ENCODE measurements around the gene DDX5. TPM values are rescaled to one million over a fixed set of nuclear protein-coding genes. Genes with fewer than 3 reads are reported as not detected.

DDX5 gene
- total and polyA plus RNA-seq, 2 of the 13 experiments (the other 11 are each of a cell fraction or from before 2014, with no cell fraction given), result 503 to 684 TPM

DNA sequence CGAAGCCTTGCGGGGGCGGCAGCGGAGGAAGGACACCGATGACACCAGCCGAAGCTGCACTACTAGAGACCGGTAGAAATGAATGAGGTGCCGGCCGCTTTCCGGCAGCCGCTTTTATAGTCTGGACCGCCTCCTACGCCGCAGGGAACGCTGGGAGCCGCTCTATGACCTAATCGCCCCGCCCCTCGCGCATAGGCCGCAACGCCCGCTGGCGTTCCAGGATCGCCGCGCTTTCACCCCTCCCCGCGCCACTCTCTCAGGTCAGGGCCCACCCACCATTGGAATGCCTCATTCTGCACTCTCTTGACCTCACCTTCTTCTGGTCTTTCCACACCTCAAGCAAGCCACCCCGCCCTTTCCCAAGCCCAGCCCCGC, at the start of gene DDX5 (continued):
- TF ChIP-seq, protein P1, sequence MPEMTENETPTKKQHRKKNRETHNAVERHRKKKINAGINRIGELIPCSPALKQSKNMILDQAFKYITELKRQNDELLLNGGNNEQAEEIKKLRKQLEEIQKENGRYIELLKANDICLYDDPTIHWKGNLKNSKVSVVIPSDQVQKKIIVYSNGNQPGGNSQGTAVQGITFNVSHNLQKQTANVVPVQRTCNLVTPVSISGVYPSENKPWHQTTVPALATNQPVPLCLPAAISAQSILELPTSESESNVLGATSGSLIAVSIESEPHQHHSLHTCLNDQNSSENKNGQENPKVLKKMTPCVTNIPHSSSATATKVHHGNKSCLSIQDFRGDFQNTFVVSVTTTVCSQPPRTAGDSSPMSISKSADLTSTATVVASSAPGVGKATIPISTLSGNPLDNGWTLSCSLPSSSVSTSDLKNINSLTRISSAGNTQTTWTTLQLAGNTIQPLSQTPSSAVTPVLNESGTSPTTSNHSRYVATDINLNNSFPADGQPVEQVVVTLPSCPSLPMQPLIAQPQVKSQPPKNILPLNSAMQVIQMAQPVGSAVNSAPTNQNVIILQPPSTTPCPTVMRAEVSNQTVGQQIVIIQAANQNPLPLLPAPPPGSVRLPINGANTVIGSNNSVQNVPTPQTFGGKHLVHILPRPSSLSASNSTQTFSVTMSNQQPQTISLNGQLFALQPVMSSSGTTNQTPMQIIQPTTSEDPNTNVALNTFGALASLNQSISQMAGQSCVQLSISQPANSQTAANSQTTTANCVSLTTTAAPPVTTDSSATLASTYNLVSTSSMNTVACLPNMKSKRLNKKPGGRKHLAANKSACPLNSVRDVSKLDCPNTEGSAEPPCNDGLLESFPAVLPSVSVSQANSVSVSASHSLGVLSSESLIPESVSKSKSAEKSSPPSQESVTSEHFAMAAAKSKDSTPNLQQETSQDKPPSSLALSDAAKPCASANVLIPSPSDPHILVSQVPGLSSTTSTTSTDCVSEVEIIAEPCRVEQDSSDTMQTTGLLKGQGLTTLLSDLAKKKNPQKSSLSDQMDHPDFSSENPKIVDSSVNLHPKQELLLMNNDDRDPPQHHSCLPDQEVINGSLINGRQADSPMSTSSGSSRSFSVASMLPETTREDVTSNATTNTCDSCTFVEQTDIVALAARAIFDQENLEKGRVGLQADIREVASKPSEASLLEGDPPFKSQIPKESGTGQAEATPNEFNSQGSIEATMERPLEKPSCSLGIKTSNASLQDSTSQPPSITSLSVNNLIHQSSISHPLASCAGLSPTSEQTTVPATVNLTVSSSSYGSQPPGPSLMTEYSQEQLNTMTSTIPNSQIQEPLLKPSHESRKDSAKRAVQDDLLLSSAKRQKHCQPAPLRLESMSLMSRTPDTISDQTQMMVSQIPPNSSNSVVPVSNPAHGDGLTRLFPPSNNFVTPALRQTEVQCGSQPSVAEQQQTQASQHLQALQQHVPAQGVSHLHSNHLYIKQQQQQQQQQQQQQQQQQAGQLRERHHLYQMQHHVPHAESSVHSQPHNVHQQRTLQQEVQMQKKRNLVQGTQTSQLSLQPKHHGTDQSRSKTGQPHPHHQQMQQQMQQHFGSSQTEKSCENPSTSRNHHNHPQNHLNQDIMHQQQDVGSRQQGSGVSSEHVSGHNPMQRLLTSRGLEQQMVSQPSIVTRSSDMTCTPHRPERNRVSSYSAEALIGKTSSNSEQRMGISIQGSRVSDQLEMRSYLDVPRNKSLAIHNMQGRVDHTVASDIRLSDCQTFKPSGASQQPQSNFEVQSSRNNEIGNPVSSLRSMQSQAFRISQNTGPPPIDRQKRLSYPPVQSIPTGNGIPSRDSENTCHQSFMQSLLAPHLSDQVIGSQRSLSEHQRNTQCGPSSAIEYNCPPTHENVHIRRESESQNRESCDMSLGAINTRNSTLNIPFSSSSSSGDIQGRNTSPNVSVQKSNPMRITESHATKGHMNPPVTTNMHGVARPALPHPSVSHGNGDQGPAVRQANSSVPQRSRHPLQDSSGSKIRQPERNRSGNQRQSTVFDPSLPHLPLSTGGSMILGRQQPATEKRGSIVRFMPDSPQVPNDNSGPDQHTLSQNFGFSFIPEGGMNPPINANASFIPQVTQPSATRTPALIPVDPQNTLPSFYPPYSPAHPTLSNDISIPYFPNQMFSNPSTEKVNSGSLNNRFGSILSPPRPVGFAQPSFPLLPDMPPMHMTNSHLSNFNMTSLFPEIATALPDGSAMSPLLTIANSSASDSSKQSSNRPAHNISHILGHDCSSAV (CRISPR knock-in tag; IDR thresholded peaks at IDR 0.05; ENCODE audit: borderline replicate concordance), result no peak
- TF ChIP-seq SP4 (CRISPR knock-in tag; IDR thresholded peaks at IDR 0.05), result peak; percentile 88
- no peak for TF ChIP-seq SP140L (CRISPR knock-in tag; IDR thresholded peaks at IDR 0.05; ENCODE audit: borderline replicate concordance)
- TF ChIP-seq ZNF746 (CRISPR knock-in tag; IDR thresholded peaks at IDR 0.05), result no peak; the same call in 1 of the 2 replicates
- TF ChIP-seq ZNF343 (CRISPR knock-in tag; IDR thresholded peaks at IDR 0.05), result no peak
- 0 out of 2 replicates have a peak, but pooled peaks have one; percentile 70 for TF ChIP-seq XBP1 (CRISPR knock-in tag; IDR thresholded peaks at IDR 0.05)
- peak; percentile 79; the same call in 1 of the 2 replicates for TF ChIP-seq HOXA3 (CRISPR knock-in tag; IDR thresholded peaks at IDR 0.05)
- TF ChIP-seq NFE2 (CRISPR knock-in tag; IDR thresholded peaks at IDR 0.05), result no peak
- no peak for TF ChIP-seq ZNF549 (CRISPR knock-in tag; IDR thresholded peaks at IDR 0.05)
- peak; percentile 20; the same call in 1 of the 2 replicates for TF ChIP-seq BORCS8-MEF2B (CRISPR knock-in tag; IDR thresholded peaks at IDR 0.05)
- TF ChIP-seq ZFP90 (CRISPR knock-in tag; IDR thresholded peaks at IDR 0.05; ENCODE audit: borderline replicate concordance), result no peak
- TF ChIP-seq, protein P2, sequence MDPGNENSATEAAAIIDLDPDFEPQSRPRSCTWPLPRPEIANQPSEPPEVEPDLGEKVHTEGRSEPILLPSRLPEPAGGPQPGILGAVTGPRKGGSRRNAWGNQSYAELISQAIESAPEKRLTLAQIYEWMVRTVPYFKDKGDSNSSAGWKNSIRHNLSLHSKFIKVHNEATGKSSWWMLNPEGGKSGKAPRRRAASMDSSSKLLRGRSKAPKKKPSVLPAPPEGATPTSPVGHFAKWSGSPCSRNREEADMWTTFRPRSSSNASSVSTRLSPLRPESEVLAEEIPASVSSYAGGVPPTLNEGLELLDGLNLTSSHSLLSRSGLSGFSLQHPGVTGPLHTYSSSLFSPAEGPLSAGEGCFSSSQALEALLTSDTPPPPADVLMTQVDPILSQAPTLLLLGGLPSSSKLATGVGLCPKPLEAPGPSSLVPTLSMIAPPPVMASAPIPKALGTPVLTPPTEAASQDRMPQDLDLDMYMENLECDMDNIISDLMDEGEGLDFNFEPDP (CRISPR knock-in tag; conservative IDR thresholded peaks at IDR 0.05), result peak; percentile 99
- no peak; the same call in 1 of the 2 replicates for TF ChIP-seq ZNF737 (CRISPR knock-in tag; IDR thresholded peaks at IDR 0.05; ENCODE audit: borderline replicate concordance)
- TF ChIP-seq ZNF251 (CRISPR knock-in tag; IDR thresholded peaks at IDR 0.05), result no peak
- no peak for TF ChIP-seq ZNF234 (CRISPR knock-in tag; conservative IDR thresholded peaks at IDR 0.05)
- TF ChIP-seq CHCHD3 (CRISPR knock-in tag; IDR thresholded peaks at IDR 0.05), result peak; percentile 24; the same call in 1 of the 2 replicates
- TF ChIP-seq, protein P3, sequence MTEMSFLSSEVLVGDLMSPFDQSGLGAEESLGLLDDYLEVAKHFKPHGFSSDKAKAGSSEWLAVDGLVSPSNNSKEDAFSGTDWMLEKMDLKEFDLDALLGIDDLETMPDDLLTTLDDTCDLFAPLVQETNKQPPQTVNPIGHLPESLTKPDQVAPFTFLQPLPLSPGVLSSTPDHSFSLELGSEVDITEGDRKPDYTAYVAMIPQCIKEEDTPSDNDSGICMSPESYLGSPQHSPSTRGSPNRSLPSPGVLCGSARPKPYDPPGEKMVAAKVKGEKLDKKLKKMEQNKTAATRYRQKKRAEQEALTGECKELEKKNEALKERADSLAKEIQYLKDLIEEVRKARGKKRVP (CRISPR knock-in tag; IDR thresholded peaks at IDR 0.05), result peak in 1 of 2 experiments; percentile 46; a peak in 2 of 4 replicates
- TF ChIP-seq, protein P4, sequence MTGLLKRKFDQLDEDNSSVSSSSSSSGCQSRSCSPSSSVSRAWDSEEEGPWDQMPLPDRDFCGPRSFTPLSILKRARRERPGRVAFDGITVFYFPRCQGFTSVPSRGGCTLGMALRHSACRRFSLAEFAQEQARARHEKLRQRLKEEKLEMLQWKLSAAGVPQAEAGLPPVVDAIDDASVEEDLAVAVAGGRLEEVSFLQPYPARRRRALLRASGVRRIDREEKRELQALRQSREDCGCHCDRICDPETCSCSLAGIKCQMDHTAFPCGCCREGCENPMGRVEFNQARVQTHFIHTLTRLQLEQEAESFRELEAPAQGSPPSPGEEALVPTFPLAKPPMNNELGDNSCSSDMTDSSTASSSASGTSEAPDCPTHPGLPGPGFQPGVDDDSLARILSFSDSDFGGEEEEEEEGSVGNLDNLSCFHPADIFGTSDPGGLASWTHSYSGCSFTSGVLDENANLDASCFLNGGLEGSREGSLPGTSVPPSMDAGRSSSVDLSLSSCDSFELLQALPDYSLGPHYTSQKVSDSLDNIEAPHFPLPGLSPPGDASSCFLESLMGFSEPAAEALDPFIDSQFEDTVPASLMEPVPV (CRISPR knock-in tag; IDR thresholded peaks at IDR 0.05), result no peak; the same call in 1 of the 2 replicates
- TF ChIP-seq ZNF3 (CRISPR knock-in tag; IDR thresholded peaks at IDR 0.05), result no peak

Measured in HepG2 (cell line).